ENCODE results near the gene RCAN3. TPM values are rescaled to one million over a fixed set of nuclear protein-coding genes. Genes with fewer than 3 reads are reported as not detected.

The RCAN3 gene
- total and polyA plus RNA-seq, 2 of the 4 experiments (the other 2 are of a cell fraction): 4.0 to 5.9 TPM

DNA sequence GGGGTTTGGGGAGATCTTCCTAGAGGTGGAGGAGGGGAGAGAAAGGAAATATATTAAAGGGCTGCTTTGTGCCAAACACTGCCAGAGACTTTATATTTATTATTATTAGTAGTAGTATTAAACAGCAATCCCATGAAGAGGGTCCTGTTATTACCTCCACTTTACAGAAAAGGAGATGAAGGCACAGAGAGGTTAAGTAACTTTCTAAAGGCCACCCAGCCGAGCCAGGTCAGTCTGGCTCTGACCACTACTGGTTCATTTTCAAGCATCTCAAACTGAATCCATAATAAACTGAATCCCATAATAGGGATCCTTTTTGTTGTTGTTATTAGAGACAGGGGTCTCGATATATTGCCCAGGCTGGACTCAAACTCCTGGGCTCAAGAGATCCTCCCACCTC, 65.8 kb downstream of the RCAN3 start:
- Histone ChIP-seq H3K23ac (ENCODE audit: low read depth, low read length) (no peak overlapping the region), H2BK120ac (ENCODE audit: low read depth, low read length) (no peak overlapping the region), H4K20me1 (ENCODE audit: insufficient read depth, low read length) (no peaks in the 10 kb centered on the region), H3K56ac (ENCODE audit: extremely low read depth, insufficient read depth, low read length) (no peak overlapping the region), H2AK5ac (ENCODE audit: low read depth, low read length) (no peak overlapping the region), H4K5ac (ENCODE audit: low read depth, low read length) (no peak overlapping the region), H3K4me2 (ENCODE audit: low read depth, low read length) (no peak overlapping the region), H2AK9ac (replicated peaks; ENCODE audit: low read depth, low read length, poor library complexity) (no peak overlapping the region), H3K79me1 (ENCODE audit: low read depth in 1 of 2, low read length in 2 of 2) (no peaks in the 10 kb centered on the region), H3K9ac (ENCODE audit: low read depth, low read length) (no peak overlapping the region), H2BK15ac (ENCODE audit: low read depth, low read length) (no peak overlapping the region), H3K14ac (replicated peaks; ENCODE audit: low read depth, low read length) (no peak overlapping the region), H2AFZ (replicated peaks; ENCODE audit: low read length, poor library complexity) (peak overlapping the region; percentile 12), H2BK20ac (ENCODE audit: low read depth, low read length) (no peak overlapping the region), H3K9me1 (ENCODE audit: insufficient read depth, low read length) (no peaks in the 10 kb centered on the region), H3K4me3 (ENCODE audit: insufficient read depth, low read depth, low read length) (no peak overlapping the region), H3K27ac (ENCODE audit: insufficient read depth, low read length) (no peak overlapping the region), H3K9me3 (ENCODE audit: control insufficient read depth, insufficient read depth, low read length) (no peaks in the 10 kb centered on the region), H4K91ac (ENCODE audit: insufficient read depth, low read depth, low read length) (no peak overlapping the region), H3K18ac (ENCODE audit: low read depth, low read length) (no peak overlapping the region), H3K27me3 (ENCODE audit: control insufficient read depth, insufficient read depth, low read length) (no peaks in the 10 kb centered on the region), H3K36me3 (ENCODE audit: control insufficient read depth, insufficient read depth, low read length) (no peaks in the 10 kb centered on the region), H3K4ac (ENCODE audit: low read depth, low read length) (no peak overlapping the region), H2BK5ac (ENCODE audit: low read depth, low read length, poor library complexity, severe bottlenecking) (no peak overlapping the region), H3K4me1 (ENCODE audit: control insufficient read depth, insufficient read depth, low read length) (no peaks in the 10 kb centered on the region), H4K8ac (ENCODE audit: low read depth in 2 of 2, low read length in 2 of 2) (no peak overlapping the region)
- POLR2A ChIA-PET (ENCODE audit: unreplicated experiment): no interaction called here
- TF ChIP-seq MXI1 (IDR thresholded peaks at IDR 0.05; ENCODE audit: borderline replicate concordance, low read depth, low read length) (no peak), RFX5 (IDR thresholded peaks at IDR 0.05; ENCODE audit: low read depth, low read length) (no peak)
- DNase-seq (no peak), ATAC-seq (ENCODE audit: low read depth) (no peak)
- BruUV-seq (replicated peaks): no TSS peak
- intact Hi-C loops (cut with micrococcal nuclease) (no loop called here), in situ Hi-C loops (cut with MboI; ENCODE audit: low sequenced_read_pairs) (no loop called here), dilution Hi-C loops (cut with HindIII; ENCODE audit: low sequenced_read_pairs, unreplicated experiment) (no loop called here)
- no CpG with 5 or more reads among the region's 2 CpGs for WGBS, 2 experiments (ENCODE audit: extremely low coverage in 2 of 2, insufficient read length in 1 of 2)
- CTCF ChIA-PET: no interaction called here

Data from IMR-90 (cell line).